Right lobe of liver (tissue), 4 donors: Measurements from ENCODE around the gene BCAP31.

Source experiments
- CTCF ChIP-seq, 4 donors: fragments of 200-600 bp in 3 of 4; fragments of 450-650 bp in 1 of 4; IDR thresholded peaks; one replicate each; pipeline versions ENCODE4 v1.5.1 to v1.8.0; 2016 to 2022; ENCODE audit warnings: antibody characterized with exemption in 4 of 4, mild to moderate bottlenecking in 2 of 4
- POLR2A ChIP-seq: fragments of 450-650 bp; IDR thresholded peaks from one replicate; pipeline ENCODE4 v1.6.1; 2017; ENCODE audit warnings: antibody characterized with exemption, mild to moderate bottlenecking
- donor health status: DM: no; HTN: no; CAD: no.
- donor health status: DM: no; HTN: no; CAD: no.
- donor health status: DM: no; HTN: yes; CAD: no.

GRCh38 chrX:153771415-153772315 lies 47.5 kb upstream of the BCAP31 start:
- TF ChIP-seq CTCF (IDR thresholded peaks at IDR 0.05) (no peak), POLR2A (no peak)
